ENCODE measurements around the gene CDK14. TPM values are rescaled to one million over a fixed set of nuclear protein-coding genes. Genes with fewer than 3 reads are reported as not detected.

The CDK14 gene
- total and polyA plus RNA-seq, 10 of the 15 experiments (the other 5 are each of a cell fraction or from before 2014, with no cell fraction given), result 6.5 to 61.3 (median 24.2) TPM

GRCh38 chr7:90592033-90592432 lies 4.1 kb upstream of the CDK14 start:
- ATAC-seq (no peak), FAIRE-seq (no peak), DNase-seq (ENCODE audit: low read depth, low spot score) (no peak)
- in situ Hi-C loops (cut with MboI) (no loop called here), intact Hi-C loops (cut with micrococcal nuclease; ENCODE audit: unreplicated experiment) (loop anchor here (10.0 kb wide), 1 partner anchor 443 kb away; no protein-coding TSS in a partner anchor)
- Histone ChIP-seq H3K27ac (ENCODE audit: control insufficient read depth, insufficient read depth) (no peak overlapping the region), H3K79me2 (ENCODE audit: control insufficient read depth, insufficient read depth, low read length) (peaks cover 2% of the 10 kb centered on the region; the same call in 1 of the 2 replicates), H4K20me1 (ENCODE audit: control insufficient read depth, insufficient read depth) (no peaks in the 10 kb centered on the region), H3K27me3 (replicated peaks in 1 of 2; ENCODE audit: control insufficient read depth in 2 of 2, insufficient read depth in 2 of 2, low read length in 1 of 2) (no peaks in the 10 kb centered on the region), H3K9me3 (replicated peaks; ENCODE audit: control insufficient read depth, insufficient read depth, low read length) (no peaks in the 10 kb centered on the region), H2AFZ (ENCODE audit: control insufficient read depth, low read depth, low read length) (no peak overlapping the region), H3K4me2 (ENCODE audit: control insufficient read depth, insufficient read depth) (no peak overlapping the region), H3K4me1 (ENCODE audit: control insufficient read depth, insufficient read depth, low read length) (no peaks in the 10 kb centered on the region), H3K36me3 (ENCODE audit: control insufficient read depth in 2 of 2, insufficient read depth in 2 of 2, low read length in 1 of 2) (no peaks in the 10 kb centered on the region), H3K4me3 (no peak overlapping the region), H3K9ac (ENCODE audit: control insufficient read depth, insufficient read depth, low read length) (no peak overlapping the region)
- SMC1A ChIA-PET (ENCODE audit: uncharacterized antibody, unreplicated experiment), result interaction anchor here (0.7 to 1.6 kb wide), 4 partner anchors 11 to 442 kb away, joined by 3 to 6 read pairs (median 3); no protein-coding TSS in a partner anchor
- POLR2A ChIA-PET, result no interaction called here
- RAD21 ChIA-PET (ENCODE audit: unreplicated experiment), result no interaction called here
- CTCF ChIA-PET, result interaction anchor here (0.9 to 1.6 kb wide), 2 partner anchors 12 to 137 kb away, joined by 4 to 6 read pairs; no protein-coding TSS in a partner anchor
- no TSS peak for BruUV-seq (replicated peaks)
- TF ChIP-seq ZBTB4 (CRISPR knock-in tag; IDR thresholded peaks at IDR 0.05), result no peak
- no peak for TF ChIP-seq EGR1 (IDR thresholded peaks at IDR 0.05; ENCODE audit: borderline replicate concordance in 1 of 2, low read depth in 2 of 2, low read length in 2 of 2)
- TF ChIP-seq KLF5 (IDR thresholded peaks at IDR 0.05; ENCODE audit: partially characterized antibody), result no peak
- no peak for TF ChIP-seq SMC3 (IDR thresholded peaks at IDR 0.05; ENCODE audit: borderline replicate concordance, low read length)
- no peak for TF ChIP-seq BACH1 (IDR thresholded peaks at IDR 0.05; ENCODE audit: borderline replicate concordance)
- TF ChIP-seq YY1 (IDR thresholded peaks at IDR 0.05; ENCODE audit: low read depth, low read length), result no peak
- no peak for TF ChIP-seq YBX1 (IDR thresholded peaks at IDR 0.05)
- TF ChIP-seq GABPA (IDR thresholded peaks at IDR 0.05; ENCODE audit: low read depth), result no peak
- TF ChIP-seq BMI1 (IDR thresholded peaks at IDR 0.05; ENCODE audit: borderline replicate concordance), result no peak
- no peak for TF ChIP-seq RCOR1 (conservative IDR thresholded peaks at IDR 0.05; ENCODE audit: low read depth, low read length)

Data from GM12878 (cell line).